ENCODE measurements around the gene LRG1. TPM values are rescaled to one million over a fixed set of nuclear protein-coding genes. Genes with fewer than 3 reads are reported as not detected.

LRG1 gene
- total RNA-seq, 1 donor from 2014 or later, result 0.09 TPM

DNA sequence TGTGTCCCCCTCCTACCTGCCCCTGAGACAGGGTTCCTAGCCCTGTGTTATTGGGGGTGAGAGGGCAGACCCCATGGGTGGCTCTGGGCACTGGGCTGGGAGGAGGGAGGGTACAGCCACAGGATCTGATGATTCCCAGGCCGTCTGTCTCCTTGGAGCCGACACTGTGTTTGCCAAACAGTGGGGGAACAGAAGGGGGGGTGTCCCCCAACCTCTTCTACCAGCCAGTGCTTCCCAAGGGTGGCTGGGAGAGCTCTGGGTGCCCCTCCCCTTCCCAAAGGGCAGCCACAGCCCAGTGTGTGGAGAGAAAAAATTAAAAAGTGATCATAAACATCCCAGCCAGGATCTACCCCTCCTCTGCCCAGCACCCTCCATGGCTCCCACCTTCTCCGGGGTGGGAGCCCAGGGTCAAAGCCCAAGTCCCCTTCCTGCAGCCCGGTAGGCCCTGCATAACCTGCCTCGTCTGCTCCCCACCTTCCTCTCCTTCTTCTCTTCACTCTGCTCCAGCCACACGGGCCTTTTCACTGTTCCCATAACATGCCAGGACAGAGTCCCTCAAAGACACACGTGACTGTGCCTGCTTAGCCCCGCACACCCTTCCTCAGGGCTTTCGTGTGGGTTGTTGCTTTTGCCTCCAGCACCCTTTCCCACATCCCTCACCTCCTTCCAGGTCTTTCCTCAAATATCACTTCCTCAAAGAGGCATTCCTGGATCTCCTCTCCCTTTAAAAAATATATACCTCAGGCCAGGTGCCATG, 20.1 kb downstream of the LRG1 start:
- H3K27me3 Mint-ChIP-seq (ENCODE audit: low read depth), result no peaks in the 10 kb centered on the region
- no peaks in the 10 kb centered on the region for H3K36me3 Mint-ChIP-seq (ENCODE audit: low read depth)
- TF ChIP-seq, protein P1, sequence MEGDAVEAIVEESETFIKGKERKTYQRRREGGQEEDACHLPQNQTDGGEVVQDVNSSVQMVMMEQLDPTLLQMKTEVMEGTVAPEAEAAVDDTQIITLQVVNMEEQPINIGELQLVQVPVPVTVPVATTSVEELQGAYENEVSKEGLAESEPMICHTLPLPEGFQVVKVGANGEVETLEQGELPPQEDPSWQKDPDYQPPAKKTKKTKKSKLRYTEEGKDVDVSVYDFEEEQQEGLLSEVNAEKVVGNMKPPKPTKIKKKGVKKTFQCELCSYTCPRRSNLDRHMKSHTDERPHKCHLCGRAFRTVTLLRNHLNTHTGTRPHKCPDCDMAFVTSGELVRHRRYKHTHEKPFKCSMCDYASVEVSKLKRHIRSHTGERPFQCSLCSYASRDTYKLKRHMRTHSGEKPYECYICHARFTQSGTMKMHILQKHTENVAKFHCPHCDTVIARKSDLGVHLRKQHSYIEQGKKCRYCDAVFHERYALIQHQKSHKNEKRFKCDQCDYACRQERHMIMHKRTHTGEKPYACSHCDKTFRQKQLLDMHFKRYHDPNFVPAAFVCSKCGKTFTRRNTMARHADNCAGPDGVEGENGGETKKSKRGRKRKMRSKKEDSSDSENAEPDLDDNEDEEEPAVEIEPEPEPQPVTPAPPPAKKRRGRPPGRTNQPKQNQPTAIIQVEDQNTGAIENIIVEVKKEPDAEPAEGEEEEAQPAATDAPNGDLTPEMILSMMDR (conservative IDR thresholded peaks at IDR 0.05), result no peak
- H3K9me3 Mint-ChIP-seq, result no peaks in the 10 kb centered on the region
- no peak overlapping the region for H3K27ac Mint-ChIP-seq (ENCODE audit: unreplicated experiment)
- no peak overlapping the region for H3K4me3 Mint-ChIP-seq
- H3K4me1 Mint-ChIP-seq, result no peaks in the 10 kb centered on the region
- DNase-seq (ENCODE audit: low read depth, low spot score), result no peak

- TF ChIP-seq, protein P1 (conservative IDR thresholded peaks at IDR 0.05), result no peak
- no peaks in the 10 kb centered on the region for H3K9me3 Mint-ChIP-seq
- H3K4me1 Mint-ChIP-seq, result no peaks in the 10 kb centered on the region
- H3K36me3 Mint-ChIP-seq (ENCODE audit: low read depth), result no peaks in the 10 kb centered on the region
- no peaks in the 10 kb centered on the region for H3K27me3 Mint-ChIP-seq (ENCODE audit: low read depth)
- H3K4me3 Mint-ChIP-seq, result no peak overlapping the region
- H3K27ac Mint-ChIP-seq (ENCODE audit: unreplicated experiment), result no peak overlapping the region
- DNase-seq (ENCODE audit: low read depth, low spot score), result no peak
Measured at GRCh38 chr19:4519172-4519496, 20.7 kb downstream of the LRG1 start.

GRCh38 chr19:4518345-4519171, 21.3 kb downstream of the LRG1 start, which contains the start of gene PLIN4:
Gene PLIN4 (minus strand): TSS chr19:4518486. CDS start chr19:4518272, 214 bp downstream.
- Mint-ChIP-seq H3K27me3 (ENCODE audit: low read depth) (no peaks in the 10 kb centered on the region), H3K9me3 (no peaks in the 10 kb centered on the region), H3K4me3 (no peak within 1 kb of the TSS), H3K27ac (ENCODE audit: unreplicated experiment) (no peak within 1 kb of the TSS), H3K4me1 (no peaks in the 10 kb centered on the region), H3K36me3 (ENCODE audit: low read depth) (no peaks in the 10 kb centered on the region)
- TF ChIP-seq, protein P1 (conservative IDR thresholded peaks at IDR 0.05), result no peak
- DNase-seq (ENCODE audit: low read depth, low spot score), result no peak

DNA sequence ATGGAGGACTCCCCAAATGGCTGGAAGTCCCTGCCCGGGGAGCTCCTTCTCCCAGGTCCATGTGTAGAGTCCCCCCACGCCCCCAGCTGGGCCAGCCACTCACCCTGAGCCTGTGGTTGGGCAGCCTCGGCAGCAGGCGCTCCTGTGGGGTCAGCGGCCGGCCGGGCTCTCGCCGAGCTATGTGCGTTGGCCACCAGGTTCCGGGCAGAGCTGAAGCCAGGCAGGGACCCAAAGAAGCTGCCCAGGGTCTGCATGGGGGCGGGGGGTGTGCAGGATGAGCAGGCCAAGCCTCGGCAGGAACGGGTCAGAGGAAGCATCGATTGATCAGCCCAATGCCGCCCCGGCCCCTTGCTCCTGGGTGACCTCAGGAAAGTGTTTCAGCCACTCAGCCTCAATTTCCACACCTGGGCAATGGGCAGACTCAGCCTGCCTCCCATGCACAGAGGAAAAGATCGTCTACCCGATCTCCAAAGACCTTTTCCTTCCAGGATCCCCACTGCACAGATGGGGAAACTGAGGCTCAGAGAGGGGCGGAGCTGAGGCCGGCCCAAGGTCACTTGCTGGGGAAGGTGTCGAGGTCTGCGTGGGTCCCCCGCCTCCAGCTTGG, 22.3 kb downstream of the LRG1 start:
- Mint-ChIP-seq H3K27me3 (ENCODE audit: low read depth) (no peaks in the 10 kb centered on the region), H3K9me3 (no peaks in the 10 kb centered on the region), H3K27ac (ENCODE audit: unreplicated experiment) (no peak overlapping the region)

DNA sequence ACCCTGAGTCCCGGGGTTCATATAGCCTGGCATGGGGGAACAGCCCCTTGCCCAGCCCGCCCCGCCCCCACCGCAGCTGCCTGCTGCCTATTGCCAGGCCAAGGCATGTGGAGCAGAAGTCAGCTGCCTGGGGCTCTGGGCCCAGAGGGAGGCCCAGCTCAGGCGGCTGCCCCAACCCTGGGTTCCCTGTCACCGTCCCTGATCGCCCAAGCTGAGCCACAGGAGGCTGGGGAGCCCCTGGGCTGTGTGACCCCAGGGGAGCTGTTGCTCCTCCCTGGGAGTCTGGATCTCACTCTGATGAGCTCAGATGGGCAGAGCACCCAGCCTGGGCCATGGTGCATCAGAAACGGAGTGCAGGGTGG, 22.9 kb downstream of the LRG1 start:
- no peak overlapping the region for H3K27ac Mint-ChIP-seq (ENCODE audit: unreplicated experiment)
- TF ChIP-seq, protein P1 (conservative IDR thresholded peaks at IDR 0.05), result no peak
- no peak overlapping the region for H3K4me3 Mint-ChIP-seq
- H3K4me1 Mint-ChIP-seq, result no peaks in the 10 kb centered on the region
- H3K9me3 Mint-ChIP-seq, result no peaks in the 10 kb centered on the region
- no peaks in the 10 kb centered on the region for H3K36me3 Mint-ChIP-seq (ENCODE audit: low read depth)
- H3K27me3 Mint-ChIP-seq (ENCODE audit: low read depth), result no peaks in the 10 kb centered on the region
- DNase-seq (ENCODE audit: low read depth, low spot score), result no peak

More for the DNA sequence above, 22.3 kb downstream of the LRG1 start:
- Mint-ChIP-seq H3K36me3 (ENCODE audit: low read depth) (no peaks in the 10 kb centered on the region), H3K4me1 (no peaks in the 10 kb centered on the region), H3K4me3 (no peak overlapping the region)
- no peak for DNase-seq (ENCODE audit: low read depth, low spot score)
- TF ChIP-seq, protein P1 (conservative IDR thresholded peaks at IDR 0.05), result no peak

Measured in neural crest cell (in vitro differentiated cells).